ENCODE data around the gene RIN3. TPM values are rescaled to one million over a fixed set of nuclear protein-coding genes. Genes with fewer than 3 reads are reported as not detected.

The RIN3 gene
- total RNA-seq, 1 donor from 2014 or later = 28.0 TPM

- Mint-ChIP-seq H3K27me3 (ENCODE audit: low read depth, unreplicated experiment) (no peaks in the 10 kb centered on the region), H3K4me3 (ENCODE audit: unreplicated experiment) (no peak overlapping the region), H3K27ac (ENCODE audit: unreplicated experiment) (peak overlapping the region; percentile 69), H3K4me1 (ENCODE audit: low read depth, unreplicated experiment) (peaks cover 34% of the 10 kb centered on the region), H3K9me3 (ENCODE audit: unreplicated experiment) (peaks cover 7% of the 10 kb centered on the region), H3K36me3 (ENCODE audit: low read depth, unreplicated experiment) (no peaks in the 10 kb centered on the region)
- Histone ChIP-seq H3K27ac (ENCODE audit: low read depth, low read length) (peak overlapping the region; percentile 55), H3K4me2 (ENCODE audit: low read length) (peak overlapping the region; percentile 27), H3K27me3 (ENCODE audit: insufficient read depth, low read length) (no peaks in the 10 kb centered on the region), H3K4me3 (ENCODE audit: insufficient read depth, low read depth, low read length) (no peak overlapping the region), H3K4me1 (ENCODE audit: insufficient read depth, low read length) (peaks cover 14% of the 10 kb centered on the region), H3K9me3 (ENCODE audit: insufficient read depth, low read depth, low read length) (peaks cover 2% of the 10 kb centered on the region), H3K79me2 (ENCODE audit: insufficient read depth, low read length) (no peaks in the 10 kb centered on the region), H3K36me3 (ENCODE audit: insufficient read depth, low read length) (no peaks in the 10 kb centered on the region), H4K20me1 (ENCODE audit: insufficient read depth, low read length) (no peaks in the 10 kb centered on the region), H2AFZ (ENCODE audit: low read depth, low read length) (no peak overlapping the region), H3K9ac (ENCODE audit: low read length) (no peak overlapping the region)
- TF ChIP-seq CTCF (IDR thresholded peaks at IDR 0.05; ENCODE audit: insufficient read depth, low read depth, low read length) (no peak), EZH2 (IDR thresholded peaks at IDR 0.05; ENCODE audit: insufficient read depth, low read length) (no peak)
- FAIRE-seq = no peak
- peak; percentile 92 for DNase-seq (ENCODE audit: low read depth)
Measured at GRCh38 chr14:92471919-92472318, 41.7 kb upstream of the RIN3 start.

- no peak overlapping the region for H3K27ac Mint-ChIP-seq (ENCODE audit: unreplicated experiment)
- Histone ChIP-seq H3K9ac (ENCODE audit: low read length) (no peak overlapping the region), H3K4me3 (ENCODE audit: insufficient read depth, low read depth, low read length) (no peak overlapping the region), H3K27me3 (ENCODE audit: insufficient read depth, low read length) (no peaks in the 10 kb centered on the region), H3K9me3 (ENCODE audit: insufficient read depth, low read depth, low read length) (no peaks in the 10 kb centered on the region), H3K4me2 (ENCODE audit: low read length) (no peak overlapping the region), H4K20me1 (ENCODE audit: insufficient read depth, low read length) (no peaks in the 10 kb centered on the region), H3K4me1 (ENCODE audit: insufficient read depth, low read length) (peaks cover 14% of the 10 kb centered on the region), H3K79me2 (ENCODE audit: insufficient read depth, low read length) (no peaks in the 10 kb centered on the region), H3K27ac (ENCODE audit: low read depth, low read length) (no peak overlapping the region), H2AFZ (ENCODE audit: low read depth, low read length) (no peak overlapping the region), H3K36me3 (ENCODE audit: insufficient read depth, low read length) (no peaks in the 10 kb centered on the region)
- no peak for TF ChIP-seq CTCF (IDR thresholded peaks at IDR 0.05; ENCODE audit: insufficient read depth, low read depth, low read length)
- TF ChIP-seq EZH2 (IDR thresholded peaks at IDR 0.05; ENCODE audit: insufficient read depth, low read length) = no peak
- no peak overlapping the region for H3K4me3 Mint-ChIP-seq (ENCODE audit: unreplicated experiment)
- DNase-seq (ENCODE audit: low read depth) = no peak
- no peaks in the 10 kb centered on the region for H3K27me3 Mint-ChIP-seq (ENCODE audit: low read depth, unreplicated experiment)
- peaks cover 34% of the 10 kb centered on the region for H3K4me1 Mint-ChIP-seq (ENCODE audit: low read depth, unreplicated experiment)
- peaks cover 4% of the 10 kb centered on the region for H3K9me3 Mint-ChIP-seq (ENCODE audit: unreplicated experiment)
- no peak for FAIRE-seq
- H3K36me3 Mint-ChIP-seq (ENCODE audit: low read depth, unreplicated experiment) = no peaks in the 10 kb centered on the region
Measured at GRCh38 chr14:92472860-92473259, 40.7 kb upstream of the RIN3 start.

GRCh38 chr14:92473261-92473968 lies 40.2 kb upstream of the RIN3 start:
- H3K9me3 Mint-ChIP-seq (ENCODE audit: unreplicated experiment) = peaks cover 4% of the 10 kb centered on the region
- no peak overlapping the region for H3K4me3 Mint-ChIP-seq (ENCODE audit: unreplicated experiment)
- Histone ChIP-seq H3K4me3 (ENCODE audit: insufficient read depth, low read depth, low read length) (no peak overlapping the region), H3K27me3 (ENCODE audit: insufficient read depth, low read length) (no peaks in the 10 kb centered on the region), H2AFZ (ENCODE audit: low read depth, low read length) (no peak overlapping the region), H3K4me2 (ENCODE audit: low read length) (no peak overlapping the region), H3K79me2 (ENCODE audit: insufficient read depth, low read length) (no peaks in the 10 kb centered on the region), H3K9ac (ENCODE audit: low read length) (no peak overlapping the region), H3K27ac (ENCODE audit: low read depth, low read length) (no peak overlapping the region), H3K9me3 (ENCODE audit: insufficient read depth, low read depth, low read length) (no peaks in the 10 kb centered on the region), H3K4me1 (ENCODE audit: insufficient read depth, low read length) (peaks cover 14% of the 10 kb centered on the region), H3K36me3 (ENCODE audit: insufficient read depth, low read length) (no peaks in the 10 kb centered on the region), H4K20me1 (ENCODE audit: insufficient read depth, low read length) (no peaks in the 10 kb centered on the region)
- peak; percentile 20 for DNase-seq (ENCODE audit: low read depth)
- TF ChIP-seq EZH2 (IDR thresholded peaks at IDR 0.05; ENCODE audit: insufficient read depth, low read length) (no peak), CTCF (IDR thresholded peaks at IDR 0.05; ENCODE audit: insufficient read depth, low read depth, low read length) (no peak)
- peak overlapping the region; percentile 60 for H3K27ac Mint-ChIP-seq (ENCODE audit: unreplicated experiment)
- H3K27me3 Mint-ChIP-seq (ENCODE audit: low read depth, unreplicated experiment) = no peaks in the 10 kb centered on the region
- no peak for FAIRE-seq
- H3K36me3 Mint-ChIP-seq (ENCODE audit: low read depth, unreplicated experiment) = no peaks in the 10 kb centered on the region
- H3K4me1 Mint-ChIP-seq (ENCODE audit: low read depth, unreplicated experiment) = peaks cover 34% of the 10 kb centered on the region

Measured in astrocyte (in vitro differentiated cells and primary cell).